ENCODE data around the gene LYZL6.

- TF ChIP-seq CTCF (IDR thresholded peaks at IDR 0.05) (no peak), EP300 (IDR thresholded peaks at IDR 0.05) (no peak)
Observed at GRCh38 chr17:35889241-35889640, 54.3 kb downstream of the LYZL6 start.
